Body of pancreas (tissue), 4 donors: ENCODE results near the gene SYMPK.
"Not testable (repeated sequence)": the region's sequence is repeated elsewhere in the genome, so short reads cannot be mapped to it uniquely, and the experiment has no call there.

Experiments
- POLR2A ChIP-seq, 3 donors: fragments of 450-650 bp; IDR thresholded peaks; one replicate each; pipeline ENCODE4 v1.6.1; 2016; ENCODE audit warnings: antibody characterized with exemption in 3 of 3, mild to moderate bottlenecking in 2 of 3
- TF ChIP-seq, protein P1 (sequence below), 7 experiments: fragments of 450-650 bp in 4 of 7; fragments of 200-600 bp in 3 of 7; sonication (generic) in 3 of 7; IDR thresholded peaks; one replicate each; pipeline ENCODE4 v1.5.1; 2016 to 2019; ENCODE audit warnings: antibody characterized with exemption in 7 of 7

DNA sequence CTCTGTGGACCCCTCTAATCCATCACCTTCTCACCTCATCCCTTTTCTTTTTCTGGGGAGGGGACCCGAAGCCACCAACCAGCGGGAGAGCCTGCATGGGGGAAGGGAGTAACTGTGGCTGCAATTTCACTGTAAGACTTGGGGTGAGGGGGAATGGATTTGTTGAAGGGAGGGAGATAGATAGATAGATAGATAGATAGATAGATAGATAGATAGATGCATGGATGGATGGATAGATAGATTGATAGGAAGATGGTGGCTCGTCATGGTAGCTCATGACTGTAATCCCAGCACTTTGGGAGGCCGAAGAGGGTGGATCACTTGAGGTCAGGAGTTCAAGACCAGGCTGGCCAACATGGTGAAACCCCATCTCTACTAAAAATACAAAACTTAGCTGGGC is 4.3 kb upstream of the SYMPK start:
- TF ChIP-seq, protein P1, sequence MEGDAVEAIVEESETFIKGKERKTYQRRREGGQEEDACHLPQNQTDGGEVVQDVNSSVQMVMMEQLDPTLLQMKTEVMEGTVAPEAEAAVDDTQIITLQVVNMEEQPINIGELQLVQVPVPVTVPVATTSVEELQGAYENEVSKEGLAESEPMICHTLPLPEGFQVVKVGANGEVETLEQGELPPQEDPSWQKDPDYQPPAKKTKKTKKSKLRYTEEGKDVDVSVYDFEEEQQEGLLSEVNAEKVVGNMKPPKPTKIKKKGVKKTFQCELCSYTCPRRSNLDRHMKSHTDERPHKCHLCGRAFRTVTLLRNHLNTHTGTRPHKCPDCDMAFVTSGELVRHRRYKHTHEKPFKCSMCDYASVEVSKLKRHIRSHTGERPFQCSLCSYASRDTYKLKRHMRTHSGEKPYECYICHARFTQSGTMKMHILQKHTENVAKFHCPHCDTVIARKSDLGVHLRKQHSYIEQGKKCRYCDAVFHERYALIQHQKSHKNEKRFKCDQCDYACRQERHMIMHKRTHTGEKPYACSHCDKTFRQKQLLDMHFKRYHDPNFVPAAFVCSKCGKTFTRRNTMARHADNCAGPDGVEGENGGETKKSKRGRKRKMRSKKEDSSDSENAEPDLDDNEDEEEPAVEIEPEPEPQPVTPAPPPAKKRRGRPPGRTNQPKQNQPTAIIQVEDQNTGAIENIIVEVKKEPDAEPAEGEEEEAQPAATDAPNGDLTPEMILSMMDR (IDR thresholded peaks at IDR 0.05): not testable (repeated sequence)
- TF ChIP-seq POLR2A (IDR thresholded peaks at IDR 0.05): not testable (repeated sequence)
